PC-3 (cell line): ENCODE measurements around the gene MKRN2OS. TPM values are rescaled to one million over a fixed set of nuclear protein-coding genes. Genes with fewer than 3 reads are reported as not detected.

ENCODE experiments used
- ATAC-seq: fragments of 200-7000 bp; cut with Tn5 transposase; 2 replicates; pipeline ENCODE4 v1.9.1; 2020; ENCODE audit warnings: mild to moderate bottlenecking, moderate library complexity
- BruUV-seq: library from RNA; stranded (reverse); fragments of 400-500 nt; replicated peaks from 2 replicates; lab custom pipeline; 2021; lab: Mats Ljungman, UMichigan
- CTCF ChIA-PET: fragments of 300-600 bp; sonication (Branson Sonifier 250); formaldehyde crosslinking; loops from one replicate; lab custom pipeline; 2022; ENCODE audit warnings: antibody characterized with exemption; lab: Charles Lee
- POLR2A ChIA-PET: fragments of 300-600 bp; sonication (Branson Sonifier 250); formaldehyde crosslinking; loops from one replicate; lab custom pipeline; 2022; ENCODE audit warnings: antibody characterized with exemption; ENCODE audit not compliant: unreplicated experiment; lab: Charles Lee
- DNase-seq: peaks from one replicate; pipeline ENCODE4 v3.0.0-alpha.2; 2015
- H2AFZ ChIP-seq: fragments of 300-600 bp; sonication (generic); 2 replicates; pipeline ENCODE4 v1.6.0; 2016; ENCODE audit warnings: antibody characterized with exemption, low read length
- H3F3A ChIP-seq: fragments of 300-600 bp; sonication (generic); one replicate; pipeline ENCODE4 v1.6.0; 2017; ENCODE audit warnings: antibody characterized with exemption, low read length, control low read depth, mild to moderate bottlenecking; ENCODE audit not compliant: unreplicated experiment
- H3K27ac ChIP-seq: fragments of 300-600 bp; sonication (generic); 2 replicates; pipeline ENCODE4 v1.5.1; 2016; ENCODE audit warnings: mild to moderate bottlenecking, low read length
- H3K27me3 ChIP-seq: fragments of 300-600 bp; sonication (generic); 2 replicates; pipeline ENCODE4 v1.6.1; 2016; ENCODE audit warnings: low read length, mixed read lengths
- H3K36me3 ChIP-seq: fragments of 300-600 bp; sonication (generic); 2 replicates; pipeline ENCODE4 v1.6.1; 2016; ENCODE audit warnings: low read depth, mixed run types, low read length, mixed read lengths
- H3K4me1 ChIP-seq: fragments of 300-600 bp; sonication (generic); 2 replicates; pipeline ENCODE4 v1.5.1; 2016; ENCODE audit warnings: low read length; ENCODE audit not compliant: insufficient read depth
- H3K4me2 ChIP-seq: fragments of 300-600 bp; sonication (generic); 2 replicates; pipeline ENCODE4 v1.6.0; 2016; ENCODE audit warnings: low read length
- H3K4me3 ChIP-seq: fragments of 300-600 bp; sonication (generic); 2 replicates; pipeline ENCODE4 v1.5.1; 2016; ENCODE audit warnings: mild to moderate bottlenecking, low read length, mixed read lengths
- H3K79me2 ChIP-seq: fragments of 300-600 bp; sonication (generic); 2 replicates; pipeline ENCODE4 v1.6.1; 2017; ENCODE audit warnings: low read length, mixed read lengths
- H3K9ac ChIP-seq: fragments of 300-600 bp; sonication (generic); 2 replicates; pipeline ENCODE4 v1.6.0; 2016; ENCODE audit warnings: mild to moderate bottlenecking, low read length
- H3K9me2 ChIP-seq: fragments of 300-600 bp; sonication (generic); replicated peaks from 2 replicates; pipeline ENCODE4 v1.6.1; 2016; ENCODE audit warnings: mixed run types, low read length, mixed read lengths
- H3K9me3 ChIP-seq: fragments of 300-600 bp; sonication (generic); 2 replicates; pipeline ENCODE4 v1.6.1; 2016; ENCODE audit warnings: low read length, mixed read lengths
- H4K20me1 ChIP-seq: fragments of 300-600 bp; sonication (generic); 2 replicates; pipeline ENCODE4 v1.6.1; 2016; ENCODE audit warnings: low read length, mixed read lengths
- EZH2 ChIP-seq: fragments of 300-600 bp; sonication (generic); IDR thresholded peaks from one replicate; pipeline ENCODE4 v1.6.1; 2017; ENCODE audit warnings: antibody characterized with exemption, mild to moderate bottlenecking, low read length; ENCODE audit not compliant: unreplicated experiment
- EZH2phosphoT487 ChIP-seq: fragments of 300-600 bp; sonication (generic); IDR thresholded peaks from 2 replicates; pipeline ENCODE4 v1.6.1; 2018; ENCODE audit warnings: mild to moderate bottlenecking, antibody characterized with exemption, low read length, borderline replicate concordance
- intact Hi-C: fragments of 100-400 bp; cut with micrococcal nuclease; formaldehyde crosslinking; loops from 2 replicates; pipeline ENCODE4 v1.9.0; 2023
- total RNA-seq: library from RNA; depleted of rRNA; stranded (reverse); fragments of >200 nt; gene quantifications from 2 replicates; pipeline ENCODE4 v1.2.3, GENCODE V29; 2014
- TF ChIP-seq, protein P1 (sequence below): fragments of 300-600 bp; sonication (generic); conservative IDR thresholded peaks from 2 replicates; pipeline ENCODE4 v1.5.1; 2017; ENCODE audit warnings: antibody characterized with exemption, low read depth, mild to moderate bottlenecking, low read length

MKRN2OS gene
- total RNA-seq, 1 experiment from 2014 or later, result 6.6 TPM

DNA sequence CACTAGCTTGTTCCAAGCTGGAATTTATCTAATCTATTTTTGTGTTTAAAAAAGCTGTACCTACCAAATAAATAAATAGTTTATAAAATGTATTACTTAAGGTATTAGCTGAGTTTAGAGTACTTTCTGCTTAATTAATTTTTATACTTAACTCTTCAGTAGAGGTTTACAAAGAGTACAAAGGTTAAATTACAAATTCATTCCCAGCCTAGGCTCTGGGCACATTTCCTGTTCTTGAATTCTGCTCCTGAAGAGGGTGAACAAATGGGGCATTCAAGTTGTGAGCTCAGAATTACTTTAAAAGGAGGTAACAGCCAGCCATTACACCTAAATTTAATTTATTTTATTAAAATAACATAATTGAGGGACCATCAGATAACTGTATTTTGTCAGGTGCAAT lies 38.0 kb upstream of the MKRN2OS start:
- Histone ChIP-seq H3K9me2 (no peaks in the 10 kb centered on the region), H3K4me3 (no peak overlapping the region), H3K27me3 (no peaks in the 10 kb centered on the region), H3F3A (peaks cover 5% of the 10 kb centered on the region), H3K4me1 (0 out of 2 replicates have a peak, but pooled peaks cover 11% of the 10 kb centered on the region), H3K4me2 (no peak overlapping the region), H3K9ac (no peak overlapping the region), H4K20me1 (0 out of 2 replicates have a peak, but pooled peaks cover 1% of the 10 kb centered on the region), H3K27ac (no peak overlapping the region), H3K79me2 (no peaks in the 10 kb centered on the region), H3K9me3 (no peaks in the 10 kb centered on the region), H2AFZ (no peak overlapping the region), H3K36me3 (peaks cover 65% of the 10 kb centered on the region)
- intact Hi-C loops, result no loop called here
- DNase-seq (no peak), ATAC-seq (no peak)
- ChIA-PET POLR2A (no interaction called here), CTCF (no interaction called here)
- BruUV-seq, result no TSS peak
- no peak for TF ChIP-seq EZH2
- TF ChIP-seq EZH2phosphoT487, result no peak
- TF ChIP-seq, protein P1, sequence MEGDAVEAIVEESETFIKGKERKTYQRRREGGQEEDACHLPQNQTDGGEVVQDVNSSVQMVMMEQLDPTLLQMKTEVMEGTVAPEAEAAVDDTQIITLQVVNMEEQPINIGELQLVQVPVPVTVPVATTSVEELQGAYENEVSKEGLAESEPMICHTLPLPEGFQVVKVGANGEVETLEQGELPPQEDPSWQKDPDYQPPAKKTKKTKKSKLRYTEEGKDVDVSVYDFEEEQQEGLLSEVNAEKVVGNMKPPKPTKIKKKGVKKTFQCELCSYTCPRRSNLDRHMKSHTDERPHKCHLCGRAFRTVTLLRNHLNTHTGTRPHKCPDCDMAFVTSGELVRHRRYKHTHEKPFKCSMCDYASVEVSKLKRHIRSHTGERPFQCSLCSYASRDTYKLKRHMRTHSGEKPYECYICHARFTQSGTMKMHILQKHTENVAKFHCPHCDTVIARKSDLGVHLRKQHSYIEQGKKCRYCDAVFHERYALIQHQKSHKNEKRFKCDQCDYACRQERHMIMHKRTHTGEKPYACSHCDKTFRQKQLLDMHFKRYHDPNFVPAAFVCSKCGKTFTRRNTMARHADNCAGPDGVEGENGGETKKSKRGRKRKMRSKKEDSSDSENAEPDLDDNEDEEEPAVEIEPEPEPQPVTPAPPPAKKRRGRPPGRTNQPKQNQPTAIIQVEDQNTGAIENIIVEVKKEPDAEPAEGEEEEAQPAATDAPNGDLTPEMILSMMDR, result no peak

DNA sequence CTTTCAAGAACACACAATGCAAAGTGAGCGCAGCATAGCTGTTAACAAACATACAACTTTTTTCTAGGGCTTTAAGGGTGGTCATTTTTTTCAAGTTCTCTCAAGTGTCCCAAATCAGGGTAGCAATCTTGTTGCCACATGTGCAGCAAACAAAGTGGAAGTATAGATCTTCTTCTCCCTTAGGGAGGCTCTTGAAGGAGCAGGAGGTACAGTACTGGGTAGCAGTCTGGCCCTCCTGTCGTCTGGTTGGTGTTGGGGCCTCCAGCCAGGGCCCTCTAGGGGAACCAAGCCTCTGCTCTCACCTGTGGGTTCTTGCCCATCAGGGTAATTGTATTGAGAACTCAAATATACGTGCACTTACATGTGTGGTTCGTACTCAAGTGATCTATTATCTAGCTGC lies 37.4 kb upstream of the MKRN2OS start:
- Histone ChIP-seq H3K79me2 (no peaks in the 10 kb centered on the region), H3K9me2 (no peaks in the 10 kb centered on the region), H3K9me3 (no peaks in the 10 kb centered on the region), H3K4me3 (no peak overlapping the region), H3F3A (peaks cover 5% of the 10 kb centered on the region), H3K4me2 (no peak overlapping the region), H3K27me3 (no peaks in the 10 kb centered on the region), H2AFZ (no peak overlapping the region), H3K27ac (no peak overlapping the region), H3K4me1 (0 out of 2 replicates have a peak, but pooled peaks cover 6% of the 10 kb centered on the region), H3K36me3 (peaks cover 65% of the 10 kb centered on the region), H4K20me1 (no peaks in the 10 kb centered on the region), H3K9ac (no peak overlapping the region)
- DNase-seq (no peak), ATAC-seq (no peak)
- ChIA-PET CTCF (no interaction called here), POLR2A (no interaction called here)
- TF ChIP-seq EZH2 (no peak), EZH2phosphoT487 (no peak)
- TF ChIP-seq, protein P1, result no peak
- TSS peak; percentile 10 for BruUV-seq
- intact Hi-C loops, result no loop called here

DNA sequence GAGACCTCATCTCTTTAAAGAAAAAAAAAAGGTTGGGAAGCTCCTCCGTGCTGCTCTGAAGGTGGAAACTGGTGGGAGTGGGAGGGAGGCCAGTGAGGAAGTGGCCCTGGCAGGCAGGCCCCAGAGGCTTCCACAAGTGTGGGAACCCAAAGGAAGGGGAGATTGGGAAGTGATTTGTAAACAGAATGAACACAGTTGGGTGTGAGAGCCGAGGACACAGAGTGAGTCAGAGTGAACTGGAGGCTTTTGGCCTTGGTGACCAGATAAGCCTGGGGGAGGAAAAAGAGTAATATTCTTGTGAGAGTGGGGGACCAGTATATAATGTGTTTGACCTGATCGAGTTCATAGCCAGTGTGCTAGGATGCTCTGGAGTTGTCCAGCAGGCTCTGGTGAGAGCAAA lies 34.6 kb upstream of the MKRN2OS start:
- intact Hi-C loops, result no loop called here
- ChIA-PET CTCF (no interaction called here), POLR2A (no interaction called here)
- no TSS peak for BruUV-seq
- H3K9me2 ChIP-seq, result no peaks in the 10 kb centered on the region
- H3K4me3 ChIP-seq, result no peak overlapping the region
- TF ChIP-seq EZH2phosphoT487 (no peak), EZH2 (no peak)
- TF ChIP-seq, protein P1, result no peak
- 0 out of 2 replicates have a peak, but pooled peaks cover 6% of the 10 kb centered on the region for H3K4me1 ChIP-seq
- peak overlapping the region; percentile 21; the same call in 1 of the 2 replicates for H3K27ac ChIP-seq
- H3K79me2 ChIP-seq, result no peaks in the 10 kb centered on the region
- peaks cover 63% of the 10 kb centered on the region for H3K36me3 ChIP-seq
- no peak overlapping the region for H3K4me2 ChIP-seq
- no peaks in the 10 kb centered on the region for H4K20me1 ChIP-seq
- H2AFZ ChIP-seq, result no peak overlapping the region
- H3K27me3 ChIP-seq, result no peaks in the 10 kb centered on the region
- H3F3A ChIP-seq, result peaks cover 5% of the 10 kb centered on the region
- no peak overlapping the region for H3K9ac ChIP-seq
- ATAC-seq (peak; percentile 60), DNase-seq (no peak)
- no peaks in the 10 kb centered on the region for H3K9me3 ChIP-seq
